HCT116 (cell line): ENCODE results near the gene COL23A1. TPM values are rescaled to one million over a fixed set of nuclear protein-coding genes. Genes with fewer than 3 reads are reported as not detected.

ENCODE experiments used
- ATAC-seq: fragments of 200-7000 bp; cut with Tn5 transposase; 2 replicates; pipeline ENCODE4 v1.9.1; 2020; ENCODE audit warnings: mild to moderate bottlenecking, moderate library complexity
- BruUV-seq: library from RNA; stranded (reverse); fragments of 400-500 nt; replicated peaks from 2 replicates; lab custom pipeline; 2021; lab: Mats Ljungman, UMichigan
- CTCF ChIA-PET: fragments of 300-600 bp; sonication (Branson Sonifier 250); formaldehyde crosslinking; loops from one replicate; lab custom pipeline; 2021; ENCODE audit warnings: antibody characterized with exemption; lab: Charles Lee
- POLR2A ChIA-PET: fragments of 300-600, 350-600 bp; sonication (Branson Sonifier 250); formaldehyde crosslinking; loops from one replicate; lab custom pipeline; 2021; ENCODE audit warnings: antibody characterized with exemption; lab: Charles Lee
- RAD21 ChIA-PET, 2 experiments: fragments of 300-600 bp; sonication (Branson Sonifier 250); formaldehyde crosslinking; loops; one replicate each; lab custom pipeline; 2023; ENCODE audit warnings: low total read pairs in 2 of 2; ENCODE audit not compliant: uncharacterized antibody in 2 of 2, unreplicated experiment in 2 of 2, low non-redundant PET in 1 of 2; lab: Charles Lee
- DNase-seq: peaks from one replicate; pipeline ENCODE4 v3.0.0-alpha.2; 2010; ENCODE audit warnings: low read depth, low spot score
- H2AFZ ChIP-seq: fragments of 200-600 bp; shearing (Covaris generic), sonication (generic); 2 replicates; pipeline ENCODE4 v1.6.1; 2017; ENCODE audit warnings: low read depth, mixed run types, mixed read lengths, antibody characterized with exemption, low read length; ENCODE audit not compliant: poor library complexity, severe bottlenecking
- H3K27ac ChIP-seq: 2 replicates; pipeline ENCODE4 v1.5.1; 2012; ENCODE audit warnings: low read depth, low read length
- H3K27me3 ChIP-seq: fragments of 200-600 bp; sonication (generic); 2 replicates; pipeline ENCODE4 v1.6.1; 2016; ENCODE audit warnings: mixed run types, low read length, mixed read lengths; ENCODE audit not compliant: insufficient read depth
- H3K36me3 ChIP-seq, 2 experiments: fragments of 200-500 bp in 1 of 2; fragments of 200-600 bp in 1 of 2; sonication (Bioruptor generic) in 1 of 2; sonication (generic) in 1 of 2; 2 replicates each; pipeline versions ENCODE4 v1.5.1 to v1.6.1; 2014 to 2016; ENCODE audit warnings: low read length in 2 of 2, inconsistent platforms in 1 of 2, mixed read lengths in 1 of 2, mixed run types in 1 of 2; ENCODE audit not compliant: insufficient read depth in 2 of 2, control insufficient read depth in 1 of 2
- H3K4me1 ChIP-seq, 2 experiments: fragments of 200-600 bp in 1 of 2; sonication (generic) in 1 of 2; 2 replicates each; pipeline versions ENCODE4 v1.5.1 to v1.6.1; 2012 to 2017; ENCODE audit warnings: low read length in 2 of 2, inconsistent platforms in 1 of 2, mild to moderate bottlenecking in 1 of 2, mixed read lengths in 1 of 2, mixed run types in 1 of 2, moderate library complexity in 1 of 2; ENCODE audit not compliant: insufficient read depth in 2 of 2, control insufficient read depth in 1 of 2
- H3K4me2 ChIP-seq: fragments of 200-600 bp; sonication (generic); 2 replicates; pipeline ENCODE4 v1.6.1; 2017; ENCODE audit warnings: mixed run types, low read length, mixed read lengths
- H3K4me3 ChIP-seq, 2 experiments: fragments of 200-600 bp in 1 of 2; sonication (generic) in 1 of 2; replicated peaks in 1 of 2; 2 replicates each; pipeline ENCODE4 v1.5.1; 2011 to 2016; ENCODE audit warnings: low read length in 2 of 2, control low read depth in 1 of 2, low read depth in 1 of 2, mild to moderate bottlenecking in 1 of 2, mixed read lengths in 1 of 2, mixed run types in 1 of 2
- H3K79me2 ChIP-seq: fragments of 200-600 bp; sonication (generic); 2 replicates; pipeline ENCODE4 v1.6.1; 2017; ENCODE audit warnings: mild to moderate bottlenecking, mixed run types, low read length, moderate library complexity, mixed read lengths; ENCODE audit not compliant: insufficient read depth
- H3K9ac ChIP-seq: fragments of 200-600 bp; sonication (generic); 2 replicates; pipeline ENCODE4 v1.6.1; 2016; ENCODE audit warnings: low read length, mixed read lengths
- H3K9me2 ChIP-seq: fragments of 200-600 bp; sonication (generic), shearing (Covaris generic); 2 replicates; pipeline ENCODE4 v1.6.1; 2017; ENCODE audit warnings: mixed run types, mild to moderate bottlenecking, moderate library complexity; ENCODE audit not compliant: insufficient read depth
- H3K9me3 ChIP-seq, 2 experiments: fragments of 200-500 bp in 1 of 2; fragments of 200-600 bp in 1 of 2; sonication (Bioruptor generic) in 1 of 2; sonication (generic) in 1 of 2; 2 replicates each; pipeline ENCODE4 v1.6.1; 2014 to 2017; ENCODE audit warnings: low read length in 2 of 2, mixed read lengths in 2 of 2, inconsistent platforms in 1 of 2, low read depth in 1 of 2, mild to moderate bottlenecking in 1 of 2, mixed run types in 1 of 2, moderate library complexity in 1 of 2; ENCODE audit not compliant: control insufficient read depth in 1 of 2, insufficient read depth in 1 of 2
- H4K20me1 ChIP-seq: fragments of 200-600 bp; sonication (generic), shearing (Covaris generic); 2 replicates; pipeline ENCODE4 v1.6.1; 2017; ENCODE audit warnings: mixed run types, mild to moderate bottlenecking, moderate library complexity; ENCODE audit not compliant: insufficient read depth
- ATF3 ChIP-seq: IDR thresholded peaks from 2 replicates; pipeline ENCODE4 v1.6.1; 2012
- CEBPB ChIP-seq: IDR thresholded peaks from 2 replicates; pipeline ENCODE4 v1.6.1; 2012; ENCODE audit warnings: low read depth
- CTCF ChIP-seq, 3 experiments: fragments of 200-600 bp in 1 of 3; sonication (generic) in 1 of 3; IDR thresholded peaks in 2 of 3; conservative IDR thresholded peaks in 1 of 3; 2 replicates each; pipeline ENCODE4 v1.5.1; 2012 to 2017; ENCODE audit warnings: low read depth in 2 of 3, low read length in 2 of 3, antibody characterized with exemption in 1 of 3, borderline replicate concordance in 1 of 3, control low read depth in 1 of 3, mild to moderate bottlenecking in 1 of 3, mixed read lengths in 1 of 3, mixed run types in 1 of 3, moderate library complexity in 1 of 3; ENCODE audit not compliant: insufficient read depth in 1 of 3
- EGR1 ChIP-seq: IDR thresholded peaks from 2 replicates; pipeline ENCODE4 v1.6.1; 2012; ENCODE audit warnings: low read depth
- EZH2 ChIP-seq: fragments of 200-600 bp; sonication (generic); IDR thresholded peaks from 2 replicates; pipeline ENCODE4 v1.6.1; 2017; ENCODE audit warnings: antibody characterized with exemption, mixed run types
- FOSL1 ChIP-seq: IDR thresholded peaks from 2 replicates; pipeline ENCODE4 v1.6.1; 2012; ENCODE audit warnings: low read depth
- JUND ChIP-seq: IDR thresholded peaks from 2 replicates; pipeline ENCODE4 v1.6.1; 2012
- MAX ChIP-seq: IDR thresholded peaks from 2 replicates; pipeline ENCODE4 v1.6.1; 2012
- POLR2A ChIP-seq: IDR thresholded peaks from 2 replicates; pipeline ENCODE4 v1.7.0; 2011; ENCODE audit warnings: borderline replicate concordance; ENCODE audit not compliant: insufficient read depth, insufficient read length; ENCODE audit errors: extremely low read depth
- POLR2AphosphoS5 ChIP-seq: IDR thresholded peaks from 2 replicates; pipeline ENCODE4 v1.6.1; 2011; ENCODE audit warnings: mild to moderate bottlenecking, low read depth, low read length, moderate library complexity
- RAD21 ChIP-seq: IDR thresholded peaks from 2 replicates; pipeline ENCODE4 v1.6.1; 2012; ENCODE audit warnings: low read depth, mild to moderate bottlenecking
- SIN3A ChIP-seq: IDR thresholded peaks from 2 replicates; pipeline ENCODE4 v1.6.1; 2012; ENCODE audit warnings: low read depth
- SP1 ChIP-seq: IDR thresholded peaks from 2 replicates; pipeline ENCODE4 v1.6.1; 2012; ENCODE audit warnings: low read depth
- SRF ChIP-seq: IDR thresholded peaks from 2 replicates; pipeline ENCODE4 v1.6.1; 2012; ENCODE audit warnings: low read depth
- TCF7L2 ChIP-seq: IDR thresholded peaks from 2 replicates; pipeline ENCODE4 v1.7.0; 2011; ENCODE audit warnings: borderline replicate concordance, inconsistent platforms; ENCODE audit not compliant: insufficient read depth, insufficient read length; ENCODE audit errors: extremely low read depth
- YY1 ChIP-seq: IDR thresholded peaks from 2 replicates; pipeline ENCODE4 v1.6.1; 2011; ENCODE audit warnings: low read length, low read depth, moderate library complexity, mild to moderate bottlenecking; ENCODE audit not compliant: insufficient replicate concordance; ENCODE audit errors: extremely low read depth
- ZBTB33 ChIP-seq: IDR thresholded peaks from 2 replicates; pipeline ENCODE4 v1.6.1; 2011; ENCODE audit warnings: mild to moderate bottlenecking, low read length, moderate library complexity; ENCODE audit not compliant: insufficient replicate concordance; ENCODE audit errors: extremely low read depth
- ZFX ChIP-seq: fragments of 450-650 bp; IDR thresholded peaks from 2 replicates; pipeline ENCODE4 v1.6.1; 2017
- ZNF274 ChIP-seq: fragments of 200-500 bp; sonication (Bioruptor generic); IDR thresholded peaks from 2 replicates; pipeline ENCODE4 v1.6.1; 2014; ENCODE audit warnings: mild to moderate bottlenecking, low read depth, low read length, inconsistent platforms
- intact Hi-C: fragments of 100-400 bp; cut with micrococcal nuclease; formaldehyde crosslinking; loops from 2 replicates; pipeline ENCODE4 v1.10.0; 2022
- total RNA-seq: library from RNA; stranded (reverse); gene quantifications from one replicate; pipeline ENCODE4 v1.2.1, GENCODE V29; 2021; ENCODE audit not compliant: unreplicated experiment

Gene COL23A1
- total RNA-seq, 1 experiment from 2014 or later = not detected

- H3K9ac ChIP-seq = no peak overlapping the region
- CTCF ChIA-PET = no interaction called here
- no peak for DNase-seq
- no TSS peak for BruUV-seq
- TF ChIP-seq SRF (no peak), ZFX (no peak), SIN3A (no peak), YY1 (no peak), CEBPB (no peak), EZH2 (no peak), JUND (no peak), POLR2A (no peak), ZBTB33 (no peak), CTCF (IDR thresholded peaks at IDR 0.05 in 2 of 3, conservative IDR thresholded peaks at IDR 0.05 in 1 of 3; ENCODE audit: borderline replicate concordance in 1 of 3, insufficient read depth in 1 of 3, low read depth in 2 of 3, low read length in 2 of 3) (no peak), EGR1 (no peak), FOSL1 (no peak), SP1 (no peak), RAD21 (no peak), TCF7L2 (no peak), POLR2AphosphoS5 (no peak), ZNF274 (no peak), MAX (no peak), ATF3 (no peak)
- intact Hi-C loops = no loop called here
- H3K27me3 ChIP-seq = peaks cover 3% of the 10 kb centered on the region; the same call in 1 of the 2 replicates
- POLR2A ChIA-PET = no interaction called here
- RAD21 ChIA-PET = no interaction called here
- H3K4me3 ChIP-seq = no peak overlapping the region
- H3K4me2 ChIP-seq = no peak overlapping the region
- no peaks in the 10 kb centered on the region for H3K4me1 ChIP-seq
- no peaks in the 10 kb centered on the region for H3K79me2 ChIP-seq
- no peaks in the 10 kb centered on the region for H4K20me1 ChIP-seq
- H3K9me2 ChIP-seq = no peaks in the 10 kb centered on the region
- ATAC-seq = no peak
- H2AFZ ChIP-seq = no peak overlapping the region
- H3K27ac ChIP-seq = no peak overlapping the region
- no peaks in the 10 kb centered on the region for H3K9me3 ChIP-seq
- no peaks in the 10 kb centered on the region for H3K36me3 ChIP-seq
These were observed 288.6 kb downstream of the COL23A1 start for GRCh38 chr5:178301641-178302040.
